Activated CD4-positive, CD25-positive, alpha-beta regulatory T cell treated with anti-CD3 and anti-CD28 coated beads, Interleukin-2, amount 50 U/mL, for 72 hours (primary cell): ENCODE measurements around the gene AP3S2.

Experiments used
- DNase-seq: peaks from one replicate; pipeline ENCODE4 v3.0.0; 2021

The AP3S2 gene

DNA sequence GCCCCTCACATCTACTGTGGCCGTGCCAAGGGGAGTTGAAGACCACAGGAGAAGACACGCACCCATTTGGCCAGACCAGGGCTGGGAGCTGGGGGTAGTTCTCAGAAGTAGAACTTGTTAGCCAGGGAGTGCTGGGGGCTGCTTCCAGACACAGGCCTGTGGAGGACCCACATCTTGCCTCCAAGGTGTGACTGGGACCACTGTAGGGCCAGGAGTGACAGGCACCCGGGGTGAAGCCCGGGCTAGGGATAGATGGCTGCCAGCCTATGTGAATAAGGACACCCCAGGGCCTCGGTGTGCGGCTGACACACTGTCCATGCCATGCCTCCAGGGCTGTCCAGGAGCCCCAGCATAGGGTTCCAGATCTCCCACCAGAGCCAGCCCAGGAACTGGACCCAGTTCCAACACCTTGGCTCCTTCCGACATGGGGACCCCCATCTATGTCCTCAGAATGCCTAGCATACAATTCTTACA lies 80.9 kb downstream of the AP3S2 start:
- DNase-seq: no peak

DNA sequence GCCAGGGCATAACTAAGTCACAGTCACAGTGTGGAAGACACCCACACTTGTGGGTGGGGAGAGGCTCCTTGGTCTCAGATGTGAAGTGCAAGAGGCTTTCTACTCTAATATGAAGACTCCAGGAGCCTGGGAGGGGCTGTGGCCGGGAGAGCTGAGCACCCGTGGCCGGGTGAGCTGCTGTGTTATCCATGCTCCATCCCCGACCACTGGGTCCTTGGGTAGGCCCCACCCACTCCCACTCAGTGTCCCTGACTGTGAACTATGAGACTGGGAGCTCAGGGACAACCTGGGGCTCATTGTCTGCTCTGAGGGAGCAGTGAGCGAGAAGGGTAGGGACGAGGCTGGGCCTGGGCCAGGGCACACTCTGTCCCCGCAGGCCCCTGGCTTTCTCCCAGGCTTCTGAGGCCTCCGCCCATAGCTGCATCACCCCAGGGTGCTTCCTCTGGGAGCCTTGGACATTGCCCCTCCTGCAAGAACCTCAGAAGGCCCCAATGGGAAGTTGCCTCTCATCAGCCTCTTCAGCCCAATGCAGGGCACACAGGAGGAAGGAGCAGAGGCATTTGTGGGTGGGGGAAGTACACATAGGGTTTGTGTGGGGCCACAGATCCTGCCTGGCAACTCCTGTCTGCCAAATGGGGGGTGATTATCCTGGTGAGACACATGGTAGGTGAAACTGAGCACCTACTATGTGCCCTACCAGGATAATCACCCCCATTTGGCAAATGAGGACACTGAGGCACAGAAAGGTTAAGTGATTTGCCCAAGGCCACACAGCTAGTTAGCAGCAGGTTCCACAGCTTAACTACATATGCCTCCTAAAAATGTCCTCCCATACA lies 81.6 kb downstream of the AP3S2 start:
- DNase-seq: no peak

DNA sequence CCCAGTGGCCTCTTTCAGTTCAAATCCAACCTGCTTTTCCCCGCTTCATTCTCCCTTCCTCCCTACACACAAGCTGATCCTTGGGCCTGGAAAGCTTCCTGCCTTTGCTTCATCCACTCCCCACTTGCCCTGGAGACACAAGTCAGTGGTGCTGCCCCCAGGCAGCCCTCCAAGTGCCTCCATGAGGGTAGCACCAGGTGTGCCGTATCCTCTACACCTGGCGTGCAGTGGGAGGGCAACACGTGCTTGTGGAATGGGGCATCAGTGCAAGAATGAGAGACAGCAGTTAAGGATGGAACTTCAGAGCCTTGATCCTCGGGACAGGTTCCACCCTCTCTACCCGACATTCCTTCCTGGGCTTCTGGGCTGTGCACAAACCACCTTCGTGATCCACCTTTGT lies 83.0 kb downstream of the AP3S2 start:
- DNase-seq: no peak

DNA sequence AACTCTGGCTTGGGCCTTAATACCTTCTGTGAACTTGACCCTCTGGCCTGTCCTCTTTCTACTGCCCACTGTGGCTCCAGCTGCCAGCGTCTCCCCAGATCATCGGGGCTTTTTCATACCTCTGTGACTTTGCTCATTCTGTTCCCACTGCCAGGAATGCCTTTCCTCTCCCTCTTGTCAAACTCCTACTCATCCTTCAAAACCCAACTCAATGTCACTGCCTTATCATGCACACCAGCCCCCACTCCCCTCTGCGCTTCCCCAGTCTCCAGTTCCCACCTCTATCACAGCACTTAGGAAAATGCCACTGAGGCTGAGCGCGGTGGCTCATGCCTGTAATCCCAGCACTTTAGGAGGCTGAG lies 84.0 kb downstream of the AP3S2 start:
- no peak for DNase-seq

DNA sequence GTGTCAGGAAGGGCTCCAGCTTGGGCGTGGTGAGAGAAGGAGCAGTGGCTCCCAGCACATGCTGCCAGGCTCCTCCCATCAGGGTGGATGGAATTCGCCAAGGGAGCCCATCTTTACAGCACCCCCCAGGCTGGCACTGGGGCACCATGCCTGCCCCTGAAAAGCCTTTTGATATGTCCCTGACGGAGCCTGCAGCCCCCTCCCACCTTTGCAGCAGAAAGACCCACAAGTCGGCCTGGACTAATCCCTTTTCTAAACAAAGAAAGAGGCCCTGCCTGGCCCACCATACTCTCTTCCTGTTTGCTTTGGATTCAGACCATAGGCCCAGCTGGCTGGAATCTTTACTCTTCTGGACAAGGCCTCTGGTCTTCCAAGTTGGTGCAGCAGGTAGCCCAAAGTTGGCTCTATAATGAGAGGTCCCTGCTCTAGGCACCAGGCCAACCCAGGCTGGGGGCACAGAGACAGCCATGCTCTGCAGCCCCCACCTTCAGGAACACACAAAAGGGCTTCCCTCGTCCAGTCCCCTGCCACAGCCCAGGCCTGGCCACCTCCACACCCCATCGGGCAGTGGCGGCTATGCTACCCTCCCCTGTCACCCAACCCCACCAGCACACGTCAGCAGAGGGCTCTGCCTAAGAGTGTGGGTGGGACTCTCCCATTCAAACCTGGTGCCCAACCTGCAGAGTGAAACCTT lies 84.6 kb downstream of the AP3S2 start:
- no peak for DNase-seq

DNA sequence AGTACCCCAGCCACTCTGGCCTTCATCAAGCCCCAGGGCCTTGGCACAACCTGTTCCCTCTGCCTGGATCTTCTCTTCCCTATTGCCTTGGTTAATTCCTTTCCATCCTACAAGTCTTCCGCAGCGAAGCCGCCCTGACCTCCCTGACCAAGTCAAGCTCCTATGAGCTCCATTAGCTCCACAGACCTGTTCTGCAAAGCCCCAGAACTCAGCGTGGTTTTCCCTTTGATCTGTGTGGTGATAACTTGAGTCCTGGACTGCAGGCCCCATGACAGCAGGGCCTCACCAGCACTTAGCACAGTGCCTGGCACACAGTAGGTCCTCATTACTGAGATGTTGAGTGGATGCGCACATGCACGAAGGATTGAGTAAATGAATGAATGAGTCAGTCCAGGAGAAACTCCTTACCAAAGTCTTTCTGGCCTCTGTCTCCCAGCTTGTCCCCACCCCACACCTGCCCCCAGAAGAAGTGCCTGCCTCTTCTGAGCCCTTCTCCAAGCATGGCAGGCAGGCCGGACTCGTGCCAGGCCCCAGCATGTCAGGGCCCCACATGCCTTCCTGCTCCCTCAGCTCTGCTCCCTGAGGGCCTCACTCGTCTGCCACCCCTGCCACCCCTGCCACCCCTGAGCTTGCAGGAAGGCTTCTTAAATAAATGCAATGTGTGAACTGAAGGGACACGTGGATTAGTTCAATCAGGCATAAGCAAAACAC lies 85.5 kb downstream of the AP3S2 start:
- no peak for DNase-seq

DNA sequence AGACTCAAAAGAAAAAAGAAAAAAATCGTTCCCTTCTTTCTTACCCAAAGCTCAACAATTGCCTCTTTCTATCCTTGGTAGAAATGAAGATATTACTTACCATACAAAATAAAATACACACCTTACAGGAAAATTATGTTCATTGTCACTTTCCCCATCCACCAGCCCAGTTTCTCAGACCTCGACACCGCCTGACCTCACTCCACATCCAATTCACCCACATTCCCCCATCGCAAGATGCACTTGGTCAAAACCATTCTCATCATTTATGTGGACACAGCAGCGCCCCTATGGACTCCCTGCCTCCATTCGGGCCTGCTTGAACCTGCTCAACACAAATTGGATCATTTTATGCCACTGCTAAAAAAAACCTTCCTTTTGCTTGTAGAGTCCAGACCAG lies 86.1 kb downstream of the AP3S2 start:
- DNase-seq: no peak

DNA sequence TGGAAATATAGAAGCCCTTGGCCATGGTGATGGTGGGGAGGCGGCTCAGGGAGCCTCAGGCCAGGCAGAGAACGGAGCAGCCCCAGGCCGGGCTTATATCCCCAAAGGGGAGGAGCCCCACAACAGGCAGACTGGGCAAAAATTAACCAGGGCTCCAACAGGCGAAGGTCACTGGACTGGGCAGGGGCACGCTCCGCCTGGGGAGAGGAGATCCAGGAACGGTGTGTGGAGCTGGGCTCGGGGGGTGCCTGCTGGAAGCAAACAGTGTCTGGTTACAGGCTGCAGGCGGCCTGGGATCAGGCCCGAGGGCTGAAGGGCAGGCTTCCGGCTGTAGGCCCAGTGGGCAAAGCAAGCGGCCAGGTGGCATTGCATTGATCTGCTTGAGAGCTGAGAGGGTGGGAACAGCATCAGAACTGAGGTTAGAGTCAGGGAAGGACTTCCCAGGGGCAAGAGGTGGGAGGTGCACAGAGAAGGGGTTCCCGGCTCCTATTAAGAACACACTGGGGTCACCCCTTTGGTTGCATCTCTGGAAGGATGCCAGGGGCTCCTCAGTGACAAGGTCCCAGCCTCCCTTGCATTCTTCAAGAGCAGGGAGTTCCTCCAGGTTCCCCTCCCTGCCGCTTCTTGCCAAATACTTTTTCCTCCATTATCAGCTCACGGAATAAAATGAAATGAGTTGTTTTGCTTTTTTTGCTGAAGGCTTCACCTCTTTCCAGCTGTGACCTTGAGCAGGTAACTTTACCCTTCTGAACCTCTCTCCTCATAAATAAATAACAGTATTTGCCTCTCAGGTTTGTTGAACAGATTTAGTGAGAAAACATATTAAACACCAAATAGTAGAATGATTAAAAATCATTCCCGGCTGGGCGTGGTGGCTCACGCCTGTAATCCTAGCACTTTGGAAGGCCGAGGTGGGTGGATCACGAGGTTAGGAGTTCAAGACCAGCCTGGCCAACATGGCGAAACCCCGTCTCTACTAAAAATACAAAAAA lies 86.9 kb downstream of the AP3S2 start:
- no peak for DNase-seq

DNA sequence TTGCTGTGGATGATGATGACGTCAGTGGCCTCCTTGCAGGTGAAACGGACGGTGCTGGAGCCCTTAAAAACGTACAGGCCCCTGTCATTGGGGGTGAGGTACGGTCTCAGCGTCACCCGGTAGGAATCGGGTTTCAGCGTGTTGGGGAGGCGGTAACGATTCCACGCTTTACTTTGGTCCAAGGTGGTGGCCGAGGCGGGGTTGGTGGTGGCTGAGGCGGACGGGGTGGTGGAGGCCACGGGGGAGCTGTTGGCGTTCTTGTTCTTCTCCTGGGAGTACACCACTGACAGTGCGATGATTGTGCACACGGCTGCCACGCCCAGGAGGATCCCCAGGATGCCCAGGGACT lies 87.6 kb downstream of the AP3S2 start:
- DNase-seq: no peak

DNA sequence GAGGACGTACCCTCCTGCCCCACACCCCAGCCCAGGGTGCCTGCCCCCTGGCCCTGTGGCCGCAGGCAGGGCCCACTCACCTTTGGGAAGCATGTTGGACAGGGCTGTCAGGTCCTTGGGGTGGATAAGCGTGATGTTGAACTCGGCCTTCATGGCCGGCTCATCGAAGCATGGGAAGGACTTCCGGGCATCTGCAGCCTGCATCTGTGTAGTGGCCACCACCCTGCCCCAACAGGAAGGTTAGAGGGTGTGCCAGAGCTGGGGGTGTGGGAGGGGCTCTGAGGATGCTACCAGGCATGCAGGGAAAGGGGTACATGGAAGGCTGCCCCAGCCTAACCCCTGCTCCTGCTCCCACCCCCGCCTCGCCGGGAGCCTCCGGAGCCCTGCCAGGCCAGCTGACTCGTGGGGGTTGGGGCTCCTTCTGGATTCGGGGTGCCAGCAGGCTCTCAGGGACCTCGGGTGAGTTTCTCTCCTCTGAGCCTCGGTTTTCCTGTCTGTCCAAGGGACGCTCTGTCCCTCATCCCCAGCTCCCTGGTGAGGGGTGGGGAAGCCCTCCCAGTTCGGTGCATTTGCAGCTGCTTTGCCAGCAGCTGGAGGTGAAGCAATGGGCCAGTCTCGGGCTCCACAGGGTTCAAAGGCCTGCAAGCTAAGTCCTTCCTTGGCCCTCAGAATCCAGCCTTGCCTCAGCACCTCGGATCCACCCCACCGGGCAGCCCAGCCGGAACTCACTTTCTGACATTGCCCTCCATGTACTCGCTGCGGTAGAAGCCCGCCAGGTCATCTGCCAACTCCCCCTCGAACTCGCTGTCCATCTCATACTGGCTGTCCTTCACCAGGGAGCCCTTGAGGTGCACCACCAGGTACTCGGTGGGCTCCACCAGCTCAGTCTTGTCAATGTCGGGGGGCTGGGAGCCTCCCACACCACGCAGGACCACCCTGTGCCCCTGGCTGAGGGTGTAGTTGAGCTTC lies 88.3 kb downstream of the AP3S2 start:
- DNase-seq: no peak

DNA sequence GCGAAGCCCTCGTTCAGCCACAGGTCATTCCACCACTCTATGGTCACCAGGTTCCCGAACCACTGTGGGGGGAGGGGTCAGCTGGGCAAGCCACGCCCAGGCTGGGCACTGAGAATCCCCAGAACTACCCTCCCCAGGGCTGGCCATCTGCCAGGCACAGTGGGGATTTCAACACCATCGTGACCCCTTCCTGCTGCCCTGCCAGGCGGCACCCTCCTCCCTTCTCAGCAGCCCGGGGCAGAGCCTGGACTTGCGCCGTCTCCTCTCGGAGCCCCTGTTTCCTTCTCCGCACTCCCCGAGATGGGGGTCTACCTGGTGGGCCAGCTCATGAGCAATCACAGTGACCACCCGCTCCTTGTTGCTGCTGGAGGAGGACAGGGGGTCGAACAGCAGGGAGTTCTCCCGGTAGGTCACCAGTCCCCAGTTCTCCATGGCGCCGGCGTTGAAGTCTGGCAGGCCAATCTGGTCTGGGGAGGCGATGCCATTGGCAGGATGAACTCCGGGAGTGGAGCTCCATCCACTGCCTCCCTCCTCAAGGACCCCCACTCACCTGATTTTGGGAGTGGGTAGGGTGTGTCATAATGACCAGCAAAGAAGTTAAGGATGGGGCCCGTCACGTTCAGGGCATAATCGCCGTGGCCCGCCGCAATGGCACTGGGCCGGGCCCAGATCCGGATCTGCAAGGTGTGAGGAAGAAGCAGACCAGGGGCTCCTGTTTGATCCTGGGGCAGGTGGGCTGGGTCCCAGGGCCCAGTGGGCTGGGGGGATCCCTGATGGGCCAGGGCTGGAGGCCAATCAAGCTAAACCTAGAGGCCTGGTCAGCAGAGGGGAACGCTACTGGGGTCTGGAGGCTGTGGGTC lies 89.6 kb downstream of the AP3S2 start:
- DNase-seq: no peak

DNA sequence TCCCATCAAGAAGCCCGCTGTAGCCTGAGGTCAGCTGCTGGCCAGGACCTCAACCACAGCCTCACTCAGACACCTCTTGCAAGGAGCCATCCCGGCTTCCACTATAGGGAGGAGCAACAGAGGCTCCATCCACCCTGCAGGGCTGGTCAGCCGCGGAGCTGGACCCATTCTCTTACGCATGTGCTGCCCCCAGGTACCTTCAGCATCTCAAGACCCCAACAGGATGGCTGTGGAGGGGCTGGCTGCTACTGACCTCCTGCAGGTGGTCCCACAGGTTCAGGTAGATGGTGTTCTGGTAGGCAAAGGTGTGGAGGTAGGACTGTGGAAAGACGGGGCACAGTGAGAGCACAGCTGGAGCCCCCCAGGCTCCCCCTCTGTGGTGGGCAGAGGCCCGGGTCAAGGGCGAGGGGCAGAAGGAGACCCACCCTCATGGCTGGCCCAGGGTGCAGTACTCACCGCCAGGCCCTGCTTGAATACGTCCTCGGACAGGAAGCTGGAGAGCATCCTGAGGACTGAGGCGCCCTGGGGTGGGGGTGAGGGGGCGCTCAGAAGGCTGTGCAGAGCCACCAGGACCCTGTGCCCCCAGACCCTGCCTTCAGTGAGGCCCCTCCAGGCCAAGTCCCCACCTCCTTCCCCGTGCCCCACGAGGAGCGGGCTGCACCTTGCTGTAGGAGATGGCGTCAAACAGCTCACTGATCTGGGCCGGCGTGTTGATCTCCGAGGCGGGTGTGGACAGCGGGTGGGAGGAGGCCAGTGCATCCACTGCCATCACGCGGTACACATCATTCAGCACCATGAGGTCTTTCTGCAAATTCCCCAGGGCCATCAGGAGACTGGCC lies 90.6 kb downstream of the AP3S2 start:
- no peak for DNase-seq

DNA sequence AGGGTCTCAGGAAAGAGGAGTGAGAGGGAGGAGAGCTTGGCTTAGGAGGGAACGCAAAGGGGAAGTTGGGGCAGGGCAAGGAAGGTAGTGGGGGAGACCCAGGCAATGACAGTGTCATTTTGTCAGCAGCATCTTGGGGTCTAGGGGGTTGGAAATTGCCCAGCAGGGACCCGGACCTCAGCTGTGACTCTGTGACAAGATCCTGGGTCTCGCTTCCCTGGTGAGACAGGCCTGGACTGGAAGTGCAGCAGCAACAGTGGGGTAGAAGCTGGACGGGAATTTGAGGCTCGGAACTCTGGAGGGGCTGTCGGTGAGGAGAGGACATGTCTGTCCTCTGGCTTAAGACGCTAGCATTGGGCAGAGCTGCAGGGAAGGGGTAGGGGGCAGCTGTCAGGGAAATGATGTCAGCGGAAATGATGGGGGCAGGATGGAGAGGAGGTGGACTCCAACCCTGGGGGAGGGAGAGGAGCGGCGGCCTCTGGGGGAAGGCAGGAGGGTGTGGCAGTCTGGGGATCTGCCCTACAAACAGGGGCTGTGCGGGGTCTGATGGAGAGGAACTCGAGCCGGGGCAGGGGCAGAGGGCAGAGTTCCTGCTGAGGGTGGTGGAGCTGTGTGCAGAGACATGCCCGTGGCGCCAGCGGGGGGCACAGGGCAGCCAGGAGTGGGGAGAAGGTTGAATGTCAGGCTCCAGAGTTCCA lies 91.4 kb downstream of the AP3S2 start:
- no peak for DNase-seq

DNA sequence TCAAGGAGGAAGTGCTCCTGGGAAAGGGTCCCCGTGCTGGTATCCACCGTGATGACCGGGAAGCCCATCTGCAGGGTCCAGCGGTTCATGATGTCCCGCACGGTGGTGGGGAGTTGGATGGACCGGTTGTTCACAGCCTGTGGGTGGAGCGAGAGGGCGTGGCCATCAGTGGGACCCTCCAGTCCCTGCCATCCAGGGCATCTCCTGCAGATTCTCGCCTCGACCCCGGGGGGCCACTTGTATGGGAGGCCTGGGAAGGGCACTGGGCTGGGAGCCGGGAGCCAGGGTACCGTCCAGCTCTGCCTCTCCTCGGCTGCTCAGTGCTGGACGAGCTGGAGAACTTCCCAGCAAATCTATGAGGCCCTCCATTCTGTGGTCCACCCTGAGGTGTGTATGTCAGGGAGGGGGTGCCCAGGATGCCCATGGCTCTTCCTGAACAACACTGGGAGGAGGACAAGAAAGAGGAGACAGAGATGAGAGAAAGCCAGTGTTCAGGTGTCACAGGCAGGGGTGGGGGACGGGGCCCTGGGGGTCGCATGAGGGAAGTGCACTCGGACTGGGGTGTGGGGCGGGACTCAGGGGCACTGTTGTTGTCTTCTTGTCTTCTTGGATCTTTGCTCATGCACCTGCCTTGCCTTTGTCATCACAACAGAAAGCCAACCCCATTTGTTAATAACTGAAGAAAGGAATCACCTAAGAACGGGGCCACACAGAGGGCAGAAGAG lies 92.2 kb downstream of the AP3S2 start:
- no peak for DNase-seq

DNA sequence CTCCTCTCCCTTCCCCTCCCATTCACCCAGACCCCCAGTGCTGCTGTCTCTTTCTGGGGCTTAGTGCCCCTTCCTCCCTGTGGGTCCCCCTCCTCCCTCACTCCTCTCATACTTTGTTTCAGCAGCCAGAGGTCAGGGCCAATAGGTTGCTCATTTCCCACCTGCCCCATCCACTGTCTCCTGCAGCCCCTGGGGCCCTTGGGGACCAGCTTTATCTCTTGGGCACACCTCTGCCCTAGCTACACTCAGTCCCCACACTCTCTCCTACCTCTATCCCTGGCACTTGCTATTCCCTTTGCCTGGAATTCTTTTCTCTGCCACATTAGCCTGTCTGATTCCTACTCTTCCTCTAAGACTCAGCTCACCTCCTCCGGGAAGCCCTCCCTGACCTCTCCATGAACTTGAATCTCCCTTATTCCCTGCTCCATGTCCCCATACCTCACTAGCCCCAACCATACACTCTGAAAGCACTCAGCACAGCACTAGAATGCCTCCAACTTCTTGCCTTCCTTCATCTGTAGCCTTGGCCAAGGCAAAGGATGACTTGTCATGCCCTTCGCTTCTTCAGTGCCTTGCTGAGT lies 93.8 kb downstream of the AP3S2 start:
- no peak for DNase-seq

DNA sequence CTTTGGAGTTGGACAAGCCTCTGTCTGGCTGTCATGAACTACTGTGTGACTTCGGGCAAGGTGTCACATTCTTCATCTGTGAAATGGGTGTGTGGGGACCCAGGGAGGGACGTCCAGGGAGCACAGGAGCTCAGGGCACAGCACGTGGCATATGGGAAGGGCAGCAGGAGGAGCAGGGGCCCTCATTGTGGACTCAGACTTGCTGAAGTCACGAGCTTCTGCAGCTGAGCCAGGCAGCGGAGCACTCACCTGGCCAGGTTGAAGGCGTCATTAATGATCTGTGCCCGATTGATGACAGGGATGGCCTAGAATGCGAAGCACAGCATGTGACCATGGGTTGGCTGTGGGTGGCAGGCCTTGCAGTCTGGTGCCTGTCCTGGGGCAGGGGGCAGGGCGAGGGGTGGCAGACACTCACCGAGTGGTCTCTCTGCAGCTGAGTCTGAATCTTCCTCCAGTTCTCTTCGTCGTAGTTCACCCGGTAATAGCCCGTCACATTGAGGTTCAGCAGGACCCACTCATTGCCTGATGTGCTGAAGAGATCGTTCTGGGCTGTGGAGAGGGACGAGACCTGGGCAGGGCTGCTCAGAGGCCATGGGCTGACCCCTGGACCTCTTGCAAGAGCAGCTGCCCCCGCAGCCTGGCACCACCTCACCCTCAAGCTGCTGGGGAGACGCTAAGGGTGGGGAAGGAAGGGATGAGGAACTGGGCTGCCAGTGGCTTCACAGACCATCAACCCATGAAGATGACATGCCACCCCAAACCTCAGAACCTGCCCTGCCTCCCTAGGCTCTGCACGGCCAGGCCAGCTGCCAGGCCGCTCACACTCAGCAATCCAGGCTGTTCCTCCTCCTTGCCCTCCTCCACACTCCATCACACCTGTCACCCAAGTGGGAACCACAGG lies 94.5 kb downstream of the AP3S2 start:
- DNase-seq: no peak
